Measurements from ENCODE around the gene PPP1R36.

PPP1R36 gene

DNA sequence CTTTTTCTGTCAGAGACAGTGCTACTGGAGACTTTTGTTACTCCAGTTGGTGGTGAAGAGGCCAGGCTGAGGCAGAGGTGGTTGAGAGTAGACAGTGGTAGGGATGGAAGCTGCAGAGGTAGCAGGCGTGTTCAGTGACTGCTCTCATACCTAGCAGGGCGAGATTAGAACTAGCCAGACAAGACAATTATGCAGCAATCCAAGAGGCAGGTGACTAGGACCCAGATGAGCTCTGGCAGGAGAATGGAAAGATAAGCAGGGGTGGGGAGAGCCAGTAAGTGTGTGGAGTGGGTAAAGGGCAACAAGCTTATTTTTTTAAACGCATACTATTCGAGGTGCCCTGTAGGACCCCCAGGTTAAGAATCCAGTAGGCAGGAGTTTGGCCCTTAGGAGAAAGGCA is 4.8 kb downstream of the PPP1R36 start:
- TF ChIP-seq FOXP2 (optimal IDR thresholded peaks at IDR 0.05; ENCODE audit: borderline replicate concordance, extremely low read depth, extremely low read length, insufficient read depth) = no peak
- no peak for TF ChIP-seq POLR2AphosphoS5 (IDR thresholded peaks at IDR 0.05; ENCODE audit: low read depth, low read length)

DNA sequence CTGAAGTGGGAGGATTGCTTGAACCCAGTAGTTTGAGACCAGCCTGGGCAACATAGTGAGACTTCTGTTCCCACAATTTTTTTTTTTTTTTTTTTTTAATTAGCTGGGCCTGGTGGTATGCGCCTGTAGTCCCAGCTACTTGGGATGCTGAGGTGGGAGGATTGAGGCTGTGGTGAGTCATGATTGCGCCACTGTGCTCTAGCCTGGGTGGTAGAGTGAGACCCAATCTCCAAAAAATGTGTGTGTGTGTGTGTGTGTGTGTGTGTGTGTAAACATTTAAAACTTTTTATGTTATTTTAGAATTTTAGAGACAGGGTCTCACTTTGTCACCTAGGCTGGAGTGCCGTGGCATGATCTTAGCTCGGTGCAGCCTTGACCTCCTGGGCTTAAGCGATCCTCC is 6.8 kb downstream of the PPP1R36 start:
- TF ChIP-seq POLR2AphosphoS5 (IDR thresholded peaks at IDR 0.05; ENCODE audit: low read depth, low read length) = no peak

- TF ChIP-seq FOXP2 (optimal IDR thresholded peaks at IDR 0.05; ENCODE audit: borderline replicate concordance, extremely low read depth, extremely low read length, insufficient read depth) (no peak), TAF1 (IDR thresholded peaks at IDR 0.05; ENCODE audit: borderline replicate concordance, insufficient read depth, low read length) (no peak), SIN3A (IDR thresholded peaks at IDR 0.05; ENCODE audit: borderline replicate concordance, insufficient read depth, low read length) (no peak), POLR2AphosphoS5 (IDR thresholded peaks at IDR 0.05; ENCODE audit: low read depth, low read length) (no peak)
- TF ChIP-seq, protein P1, sequence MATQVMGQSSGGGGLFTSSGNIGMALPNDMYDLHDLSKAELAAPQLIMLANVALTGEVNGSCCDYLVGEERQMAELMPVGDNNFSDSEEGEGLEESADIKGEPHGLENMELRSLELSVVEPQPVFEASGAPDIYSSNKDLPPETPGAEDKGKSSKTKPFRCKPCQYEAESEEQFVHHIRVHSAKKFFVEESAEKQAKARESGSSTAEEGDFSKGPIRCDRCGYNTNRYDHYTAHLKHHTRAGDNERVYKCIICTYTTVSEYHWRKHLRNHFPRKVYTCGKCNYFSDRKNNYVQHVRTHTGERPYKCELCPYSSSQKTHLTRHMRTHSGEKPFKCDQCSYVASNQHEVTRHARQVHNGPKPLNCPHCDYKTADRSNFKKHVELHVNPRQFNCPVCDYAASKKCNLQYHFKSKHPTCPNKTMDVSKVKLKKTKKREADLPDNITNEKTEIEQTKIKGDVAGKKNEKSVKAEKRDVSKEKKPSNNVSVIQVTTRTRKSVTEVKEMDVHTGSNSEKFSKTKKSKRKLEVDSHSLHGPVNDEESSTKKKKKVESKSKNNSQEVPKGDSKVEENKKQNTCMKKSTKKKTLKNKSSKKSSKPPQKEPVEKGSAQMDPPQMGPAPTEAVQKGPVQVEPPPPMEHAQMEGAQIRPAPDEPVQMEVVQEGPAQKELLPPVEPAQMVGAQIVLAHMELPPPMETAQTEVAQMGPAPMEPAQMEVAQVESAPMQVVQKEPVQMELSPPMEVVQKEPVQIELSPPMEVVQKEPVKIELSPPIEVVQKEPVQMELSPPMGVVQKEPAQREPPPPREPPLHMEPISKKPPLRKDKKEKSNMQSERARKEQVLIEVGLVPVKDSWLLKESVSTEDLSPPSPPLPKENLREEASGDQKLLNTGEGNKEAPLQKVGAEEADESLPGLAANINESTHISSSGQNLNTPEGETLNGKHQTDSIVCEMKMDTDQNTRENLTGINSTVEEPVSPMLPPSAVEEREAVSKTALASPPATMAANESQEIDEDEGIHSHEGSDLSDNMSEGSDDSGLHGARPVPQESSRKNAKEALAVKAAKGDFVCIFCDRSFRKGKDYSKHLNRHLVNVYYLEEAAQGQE (IDR thresholded peaks at IDR 0.05; ENCODE audit: insufficient read depth in 1 of 2, low read depth in 2 of 2, low read length in 2 of 2) = no peak
Measured at GRCh38 chr14:64561631-64562030, 11.9 kb downstream of the PPP1R36 start.

- TF ChIP-seq TAF1 (IDR thresholded peaks at IDR 0.05; ENCODE audit: borderline replicate concordance, insufficient read depth, low read length) = no peak
- TF ChIP-seq, protein P1 (IDR thresholded peaks at IDR 0.05; ENCODE audit: insufficient read depth in 1 of 2, low read depth in 2 of 2, low read length in 2 of 2) = no peak
- no peak for TF ChIP-seq SIN3A (IDR thresholded peaks at IDR 0.05; ENCODE audit: borderline replicate concordance, insufficient read depth, low read length)
- no peak for TF ChIP-seq POLR2AphosphoS5 (IDR thresholded peaks at IDR 0.05; ENCODE audit: low read depth, low read length)
- TF ChIP-seq FOXP2 (optimal IDR thresholded peaks at IDR 0.05; ENCODE audit: borderline replicate concordance, extremely low read depth, extremely low read length, insufficient read depth) = no peak
Measured at GRCh38 chr14:64562436-64562835, 12.7 kb downstream of the PPP1R36 start.

DNA sequence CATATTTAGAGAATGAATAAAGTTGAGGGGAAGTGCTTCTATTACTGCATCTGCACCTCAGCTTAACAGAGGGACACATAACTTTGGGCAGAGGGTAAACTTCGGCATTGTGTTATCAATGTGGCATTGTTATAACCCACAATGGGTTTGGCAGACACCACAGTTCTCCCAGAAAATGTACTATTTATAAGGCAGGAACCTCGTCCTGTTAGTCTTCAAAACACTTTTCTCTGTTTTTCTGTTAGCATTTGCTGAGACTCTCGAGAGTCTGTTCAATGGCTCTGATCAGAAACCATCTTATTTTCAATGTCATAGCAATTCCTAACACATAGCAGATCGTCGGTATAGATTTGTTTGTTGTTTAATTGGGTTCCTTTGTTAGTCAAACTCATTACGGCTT is 13.9 kb downstream of the PPP1R36 start:
- no peak for TF ChIP-seq SIN3A (IDR thresholded peaks at IDR 0.05; ENCODE audit: borderline replicate concordance, insufficient read depth, low read length)
- TF ChIP-seq TAF1 (IDR thresholded peaks at IDR 0.05; ENCODE audit: borderline replicate concordance, insufficient read depth, low read length) = no peak
- TF ChIP-seq POLR2AphosphoS5 (IDR thresholded peaks at IDR 0.05; ENCODE audit: low read depth, low read length) = no peak
- TF ChIP-seq FOXP2 (optimal IDR thresholded peaks at IDR 0.05; ENCODE audit: borderline replicate concordance, extremely low read depth, extremely low read length, insufficient read depth) = no peak
- TF ChIP-seq, protein P1 (IDR thresholded peaks at IDR 0.05; ENCODE audit: insufficient read depth in 1 of 2, low read depth in 2 of 2, low read length in 2 of 2) = no peak

- TF ChIP-seq FOXP2 (optimal IDR thresholded peaks at IDR 0.05; ENCODE audit: borderline replicate concordance, extremely low read depth, extremely low read length, insufficient read depth) = no peak
- TF ChIP-seq POLR2AphosphoS5 (IDR thresholded peaks at IDR 0.05; ENCODE audit: low read depth, low read length) = no peak
- TF ChIP-seq, protein P1 (IDR thresholded peaks at IDR 0.05; ENCODE audit: insufficient read depth in 1 of 2, low read depth in 2 of 2, low read length in 2 of 2) = no peak
- TF ChIP-seq TAF1 (IDR thresholded peaks at IDR 0.05; ENCODE audit: borderline replicate concordance, insufficient read depth, low read length) = no peak
- no peak for TF ChIP-seq SIN3A (IDR thresholded peaks at IDR 0.05; ENCODE audit: borderline replicate concordance, insufficient read depth, low read length)
Measured at GRCh38 chr14:64566651-64567122, 16.9 kb downstream of the PPP1R36 start.
